Loucy (cell line): ENCODE results near the gene KLHDC8B.

Experiments used
- H2AFZ ChIP-seq: fragments of 200-600 bp; sonication (generic); 2 replicates; pipeline ENCODE4 v1.6.0; 2016; ENCODE audit warnings: antibody characterized with exemption, mild to moderate bottlenecking, low read length, moderate library complexity
- H3F3A ChIP-seq: fragments of 200-600 bp; 2 replicates; pipeline ENCODE4 v1.6.0; 2016; ENCODE audit warnings: antibody characterized with exemption, low read depth, mild to moderate bottlenecking
- H3K27me3 ChIP-seq: fragments of 200-600 bp; sonication (generic); 2 replicates; pipeline ENCODE4 v1.6.1; 2014; ENCODE audit warnings: low read length, mild to moderate bottlenecking; ENCODE audit not compliant: insufficient read depth, poor library complexity, severe bottlenecking
- H3K36me3 ChIP-seq: fragments of 200-600 bp; sonication (generic); 2 replicates; pipeline ENCODE4 v1.6.1; 2016; ENCODE audit warnings: low read length; ENCODE audit not compliant: insufficient read depth
- H3K4me1 ChIP-seq: fragments of 200-600 bp; sonication (generic); 2 replicates; pipeline ENCODE4 v1.5.1; 2014; ENCODE audit warnings: low read length, mild to moderate bottlenecking; ENCODE audit not compliant: insufficient read depth, poor library complexity, severe bottlenecking
- H3K4me2 ChIP-seq: fragments of 200-600 bp; sonication (generic); 2 replicates; pipeline ENCODE4 v1.6.0; 2014; ENCODE audit warnings: antibody characterized with exemption, low read length, low read depth, mild to moderate bottlenecking; ENCODE audit not compliant: poor library complexity, severe bottlenecking
- H3K4me3 ChIP-seq: fragments of 200-600 bp; sonication (generic); 2 replicates; pipeline ENCODE4 v1.5.1; 2014; ENCODE audit warnings: low read length, mild to moderate bottlenecking, mixed read lengths; ENCODE audit not compliant: poor library complexity, severe bottlenecking
- H3K79me2 ChIP-seq: fragments of 200-600 bp; sonication (generic); 2 replicates; pipeline ENCODE4 v1.6.1; 2014; ENCODE audit warnings: low read length; ENCODE audit not compliant: insufficient read depth
- H3K9ac ChIP-seq: fragments of 200-600 bp; sonication (generic); 2 replicates; pipeline ENCODE4 v1.6.0; 2014; ENCODE audit warnings: mild to moderate bottlenecking, low read depth, low read length, moderate library complexity; ENCODE audit not compliant: poor library complexity, severe bottlenecking
- H3K9me2 ChIP-seq: fragments of 200-600 bp; sonication (generic); replicated peaks from 2 replicates; pipeline ENCODE4 v1.6.1; 2016; ENCODE audit warnings: low read depth, low read length, mixed read lengths
- H3K9me3 ChIP-seq: fragments of 200-600 bp; sonication (generic); 2 replicates; pipeline ENCODE4 v1.6.1; 2014; ENCODE audit warnings: mild to moderate bottlenecking, antibody characterized with exemption, low read length, low read depth; ENCODE audit not compliant: insufficient read depth
- H4K20me1 ChIP-seq: fragments of 200-600 bp; sonication (generic); 2 replicates; pipeline ENCODE4 v1.6.0; 2014; ENCODE audit warnings: antibody characterized with exemption, low read length, mild to moderate bottlenecking; ENCODE audit not compliant: insufficient read depth, poor library complexity, severe bottlenecking
- EZH2phosphoT487 ChIP-seq: fragments of 200-600 bp; IDR thresholded peaks from 2 replicates; pipeline ENCODE4 v1.6.1; 2018; ENCODE audit warnings: antibody characterized with exemption, mild to moderate bottlenecking, moderate library complexity, borderline replicate concordance
- TF ChIP-seq, protein P1 (sequence below): fragments of 200-600 bp; sonication (generic); conservative IDR thresholded peaks from 2 replicates; pipeline ENCODE4 v1.5.1; 2014; ENCODE audit warnings: mild to moderate bottlenecking, antibody characterized with exemption, low read length

The KLHDC8B gene

DNA sequence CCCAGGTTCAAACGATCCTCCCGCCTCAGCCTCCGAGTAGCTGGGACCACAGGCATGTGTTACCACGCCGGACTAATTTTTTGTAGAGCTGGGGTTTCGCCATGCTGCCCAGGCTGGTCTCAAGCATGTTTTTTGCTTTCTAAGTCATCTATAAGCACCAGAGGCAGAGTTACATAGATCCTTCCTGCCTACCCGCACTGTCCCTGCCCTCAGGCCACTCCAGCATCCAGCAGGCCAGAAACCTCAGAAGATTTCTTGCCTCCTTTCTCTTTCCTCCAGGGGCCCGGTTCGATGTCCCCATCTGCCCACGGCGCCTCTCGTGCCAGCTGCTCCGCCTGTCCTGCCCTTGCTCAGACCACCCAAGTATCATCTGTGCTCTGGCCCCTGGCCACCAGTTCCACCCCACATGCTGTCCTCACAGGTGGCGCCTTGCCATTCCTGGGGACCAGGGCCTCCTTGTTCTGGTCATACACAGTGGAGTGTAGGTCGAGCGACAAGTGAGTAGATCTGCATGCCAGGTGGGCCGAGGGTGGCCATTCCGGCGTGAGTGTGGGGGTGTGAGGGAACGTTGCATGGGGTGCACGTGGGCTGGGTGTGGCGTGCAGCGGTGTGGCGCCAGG is 27.3 kb downstream of the KLHDC8B start:
- TF ChIP-seq, protein P1, sequence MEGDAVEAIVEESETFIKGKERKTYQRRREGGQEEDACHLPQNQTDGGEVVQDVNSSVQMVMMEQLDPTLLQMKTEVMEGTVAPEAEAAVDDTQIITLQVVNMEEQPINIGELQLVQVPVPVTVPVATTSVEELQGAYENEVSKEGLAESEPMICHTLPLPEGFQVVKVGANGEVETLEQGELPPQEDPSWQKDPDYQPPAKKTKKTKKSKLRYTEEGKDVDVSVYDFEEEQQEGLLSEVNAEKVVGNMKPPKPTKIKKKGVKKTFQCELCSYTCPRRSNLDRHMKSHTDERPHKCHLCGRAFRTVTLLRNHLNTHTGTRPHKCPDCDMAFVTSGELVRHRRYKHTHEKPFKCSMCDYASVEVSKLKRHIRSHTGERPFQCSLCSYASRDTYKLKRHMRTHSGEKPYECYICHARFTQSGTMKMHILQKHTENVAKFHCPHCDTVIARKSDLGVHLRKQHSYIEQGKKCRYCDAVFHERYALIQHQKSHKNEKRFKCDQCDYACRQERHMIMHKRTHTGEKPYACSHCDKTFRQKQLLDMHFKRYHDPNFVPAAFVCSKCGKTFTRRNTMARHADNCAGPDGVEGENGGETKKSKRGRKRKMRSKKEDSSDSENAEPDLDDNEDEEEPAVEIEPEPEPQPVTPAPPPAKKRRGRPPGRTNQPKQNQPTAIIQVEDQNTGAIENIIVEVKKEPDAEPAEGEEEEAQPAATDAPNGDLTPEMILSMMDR = no peak
- TF ChIP-seq EZH2phosphoT487 = no peak
- no peak overlapping the region for H3K9ac ChIP-seq
- no peaks in the 10 kb centered on the region for H3K9me3 ChIP-seq
- no peak overlapping the region for H2AFZ ChIP-seq
- no peaks in the 10 kb centered on the region for H3K36me3 ChIP-seq
- H4K20me1 ChIP-seq = no peaks in the 10 kb centered on the region
- no peaks in the 10 kb centered on the region for H3F3A ChIP-seq
- no peak overlapping the region for H3K4me2 ChIP-seq
- no peaks in the 10 kb centered on the region for H3K9me2 ChIP-seq
- no peaks in the 10 kb centered on the region for H3K79me2 ChIP-seq
- H3K27me3 ChIP-seq = no peaks in the 10 kb centered on the region
- H3K4me3 ChIP-seq = no peak overlapping the region
- no peaks in the 10 kb centered on the region for H3K4me1 ChIP-seq

DNA sequence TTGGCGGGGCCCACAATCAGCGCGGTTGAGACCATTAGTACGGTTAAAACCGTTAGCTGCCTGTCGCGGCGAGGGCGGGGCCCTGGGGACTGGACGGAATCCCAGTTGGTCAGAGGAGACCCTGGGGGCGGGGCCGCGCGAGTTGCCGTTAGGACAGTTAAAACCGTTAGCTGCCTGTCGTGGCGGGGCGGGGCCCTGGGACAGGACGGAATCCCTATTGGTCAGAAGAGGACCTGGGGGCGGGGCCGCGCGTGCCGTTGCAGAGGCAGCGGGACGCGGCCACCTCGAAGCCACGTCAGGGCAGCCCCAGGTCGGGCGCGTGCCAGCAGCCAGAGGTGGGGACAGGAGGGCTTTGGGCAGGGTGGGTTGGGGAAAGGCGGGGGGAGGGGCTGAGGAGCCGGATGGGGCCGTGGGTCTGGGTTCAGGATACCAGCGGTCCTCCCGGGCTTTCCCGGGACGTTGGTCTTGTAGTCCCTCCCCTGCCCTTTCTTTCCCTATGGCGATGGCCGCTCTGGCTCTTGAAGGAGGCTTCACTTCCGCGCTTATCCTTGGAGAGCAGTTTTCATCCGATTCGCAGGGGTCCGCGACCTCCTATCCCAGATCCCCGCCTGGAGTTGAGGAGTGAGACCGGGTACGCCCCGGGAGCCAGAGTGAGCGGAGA is 28.0 kb downstream of the KLHDC8B start:
- H3K27me3 ChIP-seq = no peaks in the 10 kb centered on the region
- H3K79me2 ChIP-seq = no peaks in the 10 kb centered on the region
- H2AFZ ChIP-seq = no peak overlapping the region
- H3K9ac ChIP-seq = no peak overlapping the region
- no peak overlapping the region for H3K4me3 ChIP-seq
- H3K4me1 ChIP-seq = no peaks in the 10 kb centered on the region
- H3K9me2 ChIP-seq = no peaks in the 10 kb centered on the region
- TF ChIP-seq, protein P1 = no peak
- no peak for TF ChIP-seq EZH2phosphoT487
- H3F3A ChIP-seq = no peaks in the 10 kb centered on the region
- no peaks in the 10 kb centered on the region for H3K36me3 ChIP-seq
- no peaks in the 10 kb centered on the region for H3K9me3 ChIP-seq
- H3K4me2 ChIP-seq = no peak overlapping the region
- no peaks in the 10 kb centered on the region for H4K20me1 ChIP-seq

DNA sequence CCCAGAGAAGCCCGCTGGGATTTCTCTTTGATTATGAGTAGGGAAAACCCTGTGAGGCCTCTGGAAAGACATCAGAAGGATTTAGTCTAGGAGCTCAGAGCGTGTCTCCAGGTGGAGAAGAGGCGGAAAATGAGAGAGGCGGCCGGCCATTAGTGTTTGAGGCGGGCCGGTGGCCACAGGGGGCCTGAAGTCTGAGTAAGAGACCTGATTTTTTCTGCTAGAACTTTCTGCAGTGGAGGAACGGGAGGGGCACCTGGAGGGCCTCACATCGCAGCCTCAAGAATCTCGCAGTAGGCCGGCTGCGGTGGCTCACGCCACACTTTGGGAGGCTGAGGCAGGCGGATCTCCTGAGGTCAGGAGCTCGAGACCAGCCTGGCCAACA is 28.5 kb downstream of the KLHDC8B start:
- Histone ChIP-seq H4K20me1 (no peaks in the 10 kb centered on the region), H3K9ac (no peak overlapping the region), H3K4me3 (no peak overlapping the region), H3K79me2 (no peaks in the 10 kb centered on the region), H3K4me1 (no peaks in the 10 kb centered on the region), H3K4me2 (no peak overlapping the region), H2AFZ (no peak overlapping the region), H3K9me2 (no peaks in the 10 kb centered on the region), H3F3A (no peaks in the 10 kb centered on the region), H3K36me3 (no peaks in the 10 kb centered on the region), H3K27me3 (no peaks in the 10 kb centered on the region), H3K9me3 (no peaks in the 10 kb centered on the region)
- TF ChIP-seq EZH2phosphoT487 = no peak
- TF ChIP-seq, protein P1 = no peak
